ENCODE measurements around the gene TDRD10. TPM values are rescaled to one million over a fixed set of nuclear protein-coding genes. Genes with fewer than 3 reads are reported as not detected.

The TDRD10 gene
- total RNA-seq, 1 experiment from 2014 or later = 0.31 TPM

DNA sequence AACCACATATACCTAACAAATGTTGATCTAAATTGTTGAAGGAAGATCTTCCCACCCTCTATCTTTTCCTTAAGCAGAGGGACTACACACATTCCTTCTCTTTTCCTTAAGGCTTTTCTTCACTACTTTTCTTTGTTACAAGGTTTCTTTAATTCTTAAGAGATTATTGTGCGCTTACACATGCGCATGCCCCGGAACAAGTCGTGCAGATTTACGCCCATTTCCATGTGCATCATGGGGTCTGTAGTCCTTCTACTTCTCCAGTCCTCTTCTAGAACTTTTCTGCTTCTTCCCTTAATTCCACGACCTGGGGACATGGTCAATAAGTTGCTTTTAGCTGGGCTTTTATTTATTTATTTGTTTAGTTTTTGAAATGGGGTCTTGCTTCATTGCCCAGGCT lies 63.9 kb downstream of the TDRD10 start:
- Histone ChIP-seq H3K23ac (ENCODE audit: insufficient read length, low read depth, low read length) (no peak overlapping the region), H3K23me2 (ENCODE audit: insufficient read length, low read depth, low read length, poor library complexity, severe bottlenecking) (peaks cover 11% of the 10 kb centered on the region), H2BK5ac (ENCODE audit: insufficient read length, low read length) (no peak overlapping the region), H2BK15ac (ENCODE audit: low read depth, low read length) (no peak overlapping the region), H3K56ac (ENCODE audit: insufficient read length, low read depth, low read length) (no peak overlapping the region), H3K4me1 (ENCODE audit: insufficient read depth, low read length) (no peaks in the 10 kb centered on the region; the same call in 1 of the 2 replicates), H4K20me1 (ENCODE audit: control insufficient read depth, insufficient read depth, insufficient read length) (no peaks in the 10 kb centered on the region), H3K9ac (ENCODE audit: extremely low read depth, insufficient read length, low read length) (no peak overlapping the region), H3K79me1 (ENCODE audit: insufficient read depth, low read depth, low read length, poor library complexity, severe bottlenecking) (no peaks in the 10 kb centered on the region), H3K9me3 (ENCODE audit: control insufficient read depth, low read depth, low read length) (no peaks in the 10 kb centered on the region), H2AFZ (ENCODE audit: low read length) (no peak overlapping the region), H3K27ac (ENCODE audit: insufficient read length, low read depth, low read length) (no peak overlapping the region), H2BK12ac (ENCODE audit: insufficient read length, low read depth, low read length) (no peak overlapping the region), H3K4ac (ENCODE audit: low read depth, low read length) (no peak overlapping the region), H3K14ac (ENCODE audit: insufficient read depth, low read length) (no peak overlapping the region), H2BK20ac (ENCODE audit: low read depth, low read length, poor library complexity, severe bottlenecking) (no peak overlapping the region), H3K18ac (ENCODE audit: insufficient read length, low read depth, low read length) (no peak overlapping the region), H4K91ac (ENCODE audit: insufficient read length, low read depth, low read length) (no peak overlapping the region), H2AK5ac (ENCODE audit: insufficient read length, low read length) (no peak overlapping the region), H4K8ac (replicated peaks; ENCODE audit: insufficient read length, low read depth, low read length) (no peak overlapping the region), H3K4me2 (ENCODE audit: insufficient read depth, insufficient read length, low read length) (no peak overlapping the region), H3K27me3 (ENCODE audit: insufficient read depth, low read length) (no peaks in the 10 kb centered on the region), H2BK120ac (ENCODE audit: low read depth, low read length, poor library complexity, severe bottlenecking) (no peak overlapping the region), H3T11ph (ENCODE audit: low read length) (no peak overlapping the region), H3K79me2 (ENCODE audit: insufficient read depth, low read length) (no peaks in the 10 kb centered on the region), H4K5ac (ENCODE audit: insufficient read length, low read depth, low read length) (no peak overlapping the region)
- Mint-ChIP-seq H3K27ac (no peak overlapping the region; a peak in 1 of 7 replicates), H3K4me3 (no peak overlapping the region), H3K27me3 (ENCODE audit: low read depth) (peaks cover 8% of the 10 kb centered on the region), H3K4me1 (peaks cover 18 to 20% of the 10 kb centered on the region in 2 experiments), H3K36me3 (ENCODE audit: insufficient read depth in 1 of 3, low read depth in 3 of 3) (no peaks in the 10 kb centered on the region; a peak in 1 of 7 replicates), H3K9me3 (no peaks in the 10 kb centered on the region)
- no CpG with 5 or more reads among the region's 6 CpGs for WGBS (ENCODE audit: extremely low coverage, insufficient read length, low lambda C conversion rate)
- TF ChIP-seq, protein P1, sequence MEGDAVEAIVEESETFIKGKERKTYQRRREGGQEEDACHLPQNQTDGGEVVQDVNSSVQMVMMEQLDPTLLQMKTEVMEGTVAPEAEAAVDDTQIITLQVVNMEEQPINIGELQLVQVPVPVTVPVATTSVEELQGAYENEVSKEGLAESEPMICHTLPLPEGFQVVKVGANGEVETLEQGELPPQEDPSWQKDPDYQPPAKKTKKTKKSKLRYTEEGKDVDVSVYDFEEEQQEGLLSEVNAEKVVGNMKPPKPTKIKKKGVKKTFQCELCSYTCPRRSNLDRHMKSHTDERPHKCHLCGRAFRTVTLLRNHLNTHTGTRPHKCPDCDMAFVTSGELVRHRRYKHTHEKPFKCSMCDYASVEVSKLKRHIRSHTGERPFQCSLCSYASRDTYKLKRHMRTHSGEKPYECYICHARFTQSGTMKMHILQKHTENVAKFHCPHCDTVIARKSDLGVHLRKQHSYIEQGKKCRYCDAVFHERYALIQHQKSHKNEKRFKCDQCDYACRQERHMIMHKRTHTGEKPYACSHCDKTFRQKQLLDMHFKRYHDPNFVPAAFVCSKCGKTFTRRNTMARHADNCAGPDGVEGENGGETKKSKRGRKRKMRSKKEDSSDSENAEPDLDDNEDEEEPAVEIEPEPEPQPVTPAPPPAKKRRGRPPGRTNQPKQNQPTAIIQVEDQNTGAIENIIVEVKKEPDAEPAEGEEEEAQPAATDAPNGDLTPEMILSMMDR (conservative IDR thresholded peaks at IDR 0.05) = no peak
- DNase-seq = no peak
